ENCODE measurements around the gene CNIH2.

CNIH2 gene

GRCh38 chr11:66292543-66293332 is 14.8 kb downstream of the CNIH2 start:
- Histone ChIP-seq H3K4me3 (ENCODE audit: low read depth in 1 of 2, low read length in 1 of 2) (peak overlapping the region in 1 of 2 experiments; percentile 41), H3K27ac (no peak overlapping the region), H3K36me3 (no peaks in the 10 kb centered on the region), H3K9me3 (no peaks in the 10 kb centered on the region), H3K4me1 (ENCODE audit: control insufficient read depth in 1 of 2, insufficient read depth in 1 of 2, low read depth in 1 of 2, low read length in 1 of 2) (peaks cover 20 to 23% of the 10 kb centered on the region in 2 experiments), H3K27me3 (peaks cover 83% of the 10 kb centered on the region)
- TF ChIP-seq CTCF (IDR thresholded peaks at IDR 0.05), result no peak

DNA sequence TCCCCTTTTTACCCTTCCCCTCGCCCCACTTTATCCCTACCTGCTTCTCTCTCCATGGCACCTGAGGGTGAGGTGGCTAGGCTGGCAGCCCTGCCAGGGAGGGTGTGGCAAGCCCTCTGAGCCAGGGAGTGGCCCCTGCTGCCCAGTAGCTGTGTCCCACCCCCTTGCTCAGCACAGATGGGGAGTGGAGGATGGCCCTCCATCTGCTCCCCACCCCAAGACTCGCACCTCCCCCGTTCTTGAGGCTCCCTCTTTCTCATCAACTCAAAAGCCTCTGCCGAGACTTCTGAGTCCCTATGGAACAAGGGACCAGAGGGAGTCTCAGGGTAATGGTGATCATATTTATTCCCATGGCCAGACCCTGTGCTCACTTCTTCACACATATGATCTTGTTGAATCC is 15.4 kb downstream of the CNIH2 start:
- no peaks in the 10 kb centered on the region for H3K9me3 ChIP-seq
- peaks cover 14 to 17% of the 10 kb centered on the region in 2 experiments for H3K4me1 ChIP-seq (ENCODE audit: control insufficient read depth in 1 of 2, insufficient read depth in 1 of 2, low read depth in 1 of 2, low read length in 1 of 2)
- TF ChIP-seq CTCF (IDR thresholded peaks at IDR 0.05), result no peak
- H3K27ac ChIP-seq, result no peak overlapping the region
- H3K27me3 ChIP-seq, result peaks cover 85% of the 10 kb centered on the region
- H3K4me3 ChIP-seq (ENCODE audit: low read depth in 1 of 2, low read length in 1 of 2), result no peak overlapping the region
- no peaks in the 10 kb centered on the region for H3K36me3 ChIP-seq

- TF ChIP-seq CTCF (IDR thresholded peaks at IDR 0.05), result no peak
- H3K4me3 ChIP-seq (ENCODE audit: low read depth in 1 of 2, low read length in 1 of 2), result no peak overlapping the region
- no peaks in the 10 kb centered on the region for H3K9me3 ChIP-seq
- no peak overlapping the region for H3K27ac ChIP-seq
- H3K36me3 ChIP-seq, result no peaks in the 10 kb centered on the region
- H3K4me1 ChIP-seq (ENCODE audit: control insufficient read depth in 1 of 2, insufficient read depth in 1 of 2, low read depth in 1 of 2, low read length in 1 of 2), result peaks cover 10 to 13% of the 10 kb centered on the region in 2 experiments
- H3K27me3 ChIP-seq, result peaks cover 85% of the 10 kb centered on the region
Observed at GRCh38 chr11:66293777-66294625, 16.0 kb downstream of the CNIH2 start.

GRCh38 chr11:66294626-66295620 is 16.9 kb downstream of the CNIH2 start:
- H3K27me3 ChIP-seq, result peaks cover 78% of the 10 kb centered on the region
- no peak for TF ChIP-seq CTCF (IDR thresholded peaks at IDR 0.05)
- no peak overlapping the region for H3K27ac ChIP-seq

GRCh38 chr11:66297610-66298009 is 19.6 kb downstream of the CNIH2 start:
- Histone ChIP-seq H3K4me3 (ENCODE audit: low read depth in 1 of 2, low read length in 1 of 2) (no peak overlapping the region), H3K27ac (no peak overlapping the region), H3K36me3 (no peaks in the 10 kb centered on the region), H3K9me3 (no peaks in the 10 kb centered on the region), H3K27me3 (peaks cover 51% of the 10 kb centered on the region), H3K4me1 (ENCODE audit: control insufficient read depth in 1 of 2, insufficient read depth in 1 of 2, low read depth in 1 of 2, low read length in 1 of 2) (no peaks in the 10 kb centered on the region)
- no peak for TF ChIP-seq CTCF (IDR thresholded peaks at IDR 0.05)

More at GRCh38 chr11:66294626-66295620, 16.9 kb downstream of the CNIH2 start:
- Histone ChIP-seq H3K9me3 (no peaks in the 10 kb centered on the region), H3K36me3 (no peaks in the 10 kb centered on the region), H3K4me3 (ENCODE audit: low read depth in 1 of 2, low read length in 1 of 2) (no peak overlapping the region), H3K4me1 (ENCODE audit: control insufficient read depth in 1 of 2, insufficient read depth in 1 of 2, low read depth in 1 of 2, low read length in 1 of 2) (peaks cover 2 to 7% of the 10 kb centered on the region in 2 experiments)
